Measurements from ENCODE around the gene KIAA0753.

The KIAA0753 gene

GRCh38 chr17:6568184-6568758 lies 72.2 kb downstream of the KIAA0753 start:
- no peak for DNase-seq

DNA sequence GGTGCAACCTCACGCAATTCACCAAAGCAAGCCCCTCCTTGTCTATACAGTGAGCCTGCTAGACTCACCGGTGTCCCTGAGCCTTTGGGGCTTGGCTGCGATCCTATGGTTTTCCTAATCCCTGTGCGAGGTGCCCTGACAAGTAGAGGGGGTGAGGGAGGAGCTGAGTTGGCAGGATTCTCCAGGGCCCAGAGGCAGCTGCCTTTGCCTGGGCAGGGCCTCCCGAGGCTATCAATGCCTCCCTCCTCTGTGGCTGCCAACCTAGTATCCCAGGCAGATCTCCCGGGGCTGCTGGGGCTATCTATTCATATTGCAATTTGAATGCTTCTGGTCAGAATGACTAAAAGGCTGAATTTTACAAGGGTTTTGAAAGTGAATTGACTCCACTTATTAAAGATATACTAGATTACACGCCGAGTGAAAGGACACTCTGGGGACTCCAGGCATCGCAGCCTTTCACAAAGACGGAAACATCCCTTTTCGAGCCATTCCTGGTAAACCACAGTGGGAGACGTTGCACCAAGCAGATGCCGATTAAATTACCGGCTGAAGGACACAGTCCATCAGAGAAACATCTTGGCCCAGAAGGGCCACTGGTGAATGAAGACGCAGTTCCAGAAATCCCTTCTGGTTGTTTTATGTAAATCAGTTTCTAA lies 72.9 kb downstream of the KIAA0753 start:
- DNase-seq = no peak

- DNase-seq = no peak
Observed at GRCh38 chr17:6561446-6561845, 79.1 kb downstream of the KIAA0753 start.

DNA sequence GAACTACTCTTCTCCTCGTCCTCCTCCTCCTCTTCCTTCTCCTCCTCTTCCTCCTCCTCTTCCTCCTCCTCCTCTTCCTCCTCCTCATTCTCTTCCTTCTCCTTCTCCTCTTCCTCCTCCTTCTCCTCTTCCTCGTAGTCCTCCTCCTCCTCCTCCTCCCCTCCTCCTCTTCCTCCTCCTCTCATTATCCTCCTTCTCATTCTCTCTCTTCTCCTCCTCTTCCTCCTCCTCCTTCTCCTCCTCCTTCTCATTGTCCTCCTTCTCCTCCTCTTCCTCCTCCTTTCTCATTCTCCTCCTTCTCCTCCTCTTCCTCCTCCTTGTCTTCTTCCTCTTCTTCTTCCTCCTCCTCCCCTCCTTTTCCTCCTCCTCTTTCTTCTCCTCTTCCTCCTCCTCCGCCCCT lies 80.0 kb downstream of the KIAA0753 start:
- DNase-seq = no peak

DNA sequence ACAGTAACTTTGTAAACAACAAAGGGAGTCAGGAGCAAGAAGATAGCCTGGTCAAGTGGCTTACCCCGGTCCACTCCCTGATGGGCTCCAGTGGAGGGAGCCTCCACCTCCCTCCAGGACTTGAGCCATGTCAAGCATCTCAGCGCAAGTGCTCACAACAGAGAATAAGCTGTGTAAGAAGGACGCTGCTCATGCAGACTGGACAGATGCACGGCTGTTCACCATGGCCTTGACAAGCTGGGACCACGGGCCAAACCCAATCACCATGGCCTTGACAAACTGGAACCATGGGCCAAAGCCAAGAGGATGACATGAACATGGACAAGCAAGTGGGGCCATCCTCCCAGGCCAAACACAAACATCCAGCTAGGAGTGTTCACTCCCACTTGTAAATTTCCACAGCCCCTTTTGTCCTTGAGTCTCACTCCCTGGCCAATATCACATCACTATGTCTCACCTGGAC lies 80.7 kb downstream of the KIAA0753 start:
- no peak for DNase-seq

DNA sequence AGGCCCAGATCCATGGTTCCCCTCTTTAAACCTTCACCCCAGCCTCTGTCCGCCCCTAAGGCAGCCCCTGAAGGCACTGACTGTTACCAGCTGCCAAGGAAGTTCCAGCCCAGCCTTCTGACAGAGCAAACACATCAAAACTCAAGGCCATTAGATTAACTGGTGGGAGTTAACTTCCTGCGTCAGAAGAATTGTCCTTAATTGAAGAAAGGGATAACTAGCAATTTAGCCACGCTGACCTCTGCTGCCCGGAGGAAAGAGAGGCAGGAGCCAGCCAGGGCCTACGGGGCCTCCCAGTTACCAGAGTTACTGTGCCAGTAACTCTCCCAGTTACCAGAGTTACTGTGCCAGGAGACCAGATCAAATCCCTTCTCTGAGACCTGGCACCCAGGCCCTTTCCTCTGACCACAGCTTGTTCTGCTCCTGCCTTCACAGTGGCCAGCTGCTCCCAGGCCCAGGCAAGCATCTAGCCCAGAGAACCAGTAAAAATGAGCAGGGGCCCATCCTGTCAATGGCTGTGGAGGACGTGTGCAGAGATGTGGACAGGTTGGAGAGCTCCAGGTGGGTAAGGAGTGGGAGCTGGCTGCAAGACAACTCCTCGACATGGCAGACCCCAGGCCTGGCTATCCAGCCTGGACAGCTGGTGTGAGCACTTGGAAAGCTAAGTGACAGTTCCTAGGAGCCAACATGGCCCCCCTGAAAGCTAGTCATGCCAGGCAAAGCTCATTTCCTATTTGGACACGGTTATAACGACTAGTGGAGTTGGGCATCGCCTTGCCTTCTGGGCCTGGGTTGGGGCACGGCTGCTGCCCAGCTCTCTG lies 81.4 kb downstream of the KIAA0753 start:
- no peak for DNase-seq

DNA sequence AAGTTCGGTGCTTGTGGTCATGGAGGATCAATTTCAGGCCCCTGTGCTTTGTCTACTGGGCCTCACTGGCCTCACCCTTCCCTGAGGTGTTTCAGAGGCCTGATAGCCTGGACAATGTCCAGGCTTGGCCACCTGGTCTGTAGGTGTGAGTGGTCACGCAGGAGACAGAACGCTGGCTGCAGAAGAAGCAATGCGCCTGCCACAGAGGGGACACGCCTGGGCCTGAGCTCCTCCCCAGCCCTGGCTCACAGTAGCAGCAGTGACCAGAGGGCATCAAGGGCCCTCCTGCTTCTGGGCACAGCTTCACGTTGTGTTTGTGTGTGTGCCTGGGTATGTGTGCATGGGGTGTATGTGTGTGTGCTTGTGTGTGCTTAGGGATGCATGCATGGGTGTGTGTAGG lies 82.2 kb downstream of the KIAA0753 start:
- no peak for DNase-seq

GRCh38 chr17:6557040-6557438 lies 83.5 kb downstream of the KIAA0753 start:
- DNase-seq = no peak

DNA sequence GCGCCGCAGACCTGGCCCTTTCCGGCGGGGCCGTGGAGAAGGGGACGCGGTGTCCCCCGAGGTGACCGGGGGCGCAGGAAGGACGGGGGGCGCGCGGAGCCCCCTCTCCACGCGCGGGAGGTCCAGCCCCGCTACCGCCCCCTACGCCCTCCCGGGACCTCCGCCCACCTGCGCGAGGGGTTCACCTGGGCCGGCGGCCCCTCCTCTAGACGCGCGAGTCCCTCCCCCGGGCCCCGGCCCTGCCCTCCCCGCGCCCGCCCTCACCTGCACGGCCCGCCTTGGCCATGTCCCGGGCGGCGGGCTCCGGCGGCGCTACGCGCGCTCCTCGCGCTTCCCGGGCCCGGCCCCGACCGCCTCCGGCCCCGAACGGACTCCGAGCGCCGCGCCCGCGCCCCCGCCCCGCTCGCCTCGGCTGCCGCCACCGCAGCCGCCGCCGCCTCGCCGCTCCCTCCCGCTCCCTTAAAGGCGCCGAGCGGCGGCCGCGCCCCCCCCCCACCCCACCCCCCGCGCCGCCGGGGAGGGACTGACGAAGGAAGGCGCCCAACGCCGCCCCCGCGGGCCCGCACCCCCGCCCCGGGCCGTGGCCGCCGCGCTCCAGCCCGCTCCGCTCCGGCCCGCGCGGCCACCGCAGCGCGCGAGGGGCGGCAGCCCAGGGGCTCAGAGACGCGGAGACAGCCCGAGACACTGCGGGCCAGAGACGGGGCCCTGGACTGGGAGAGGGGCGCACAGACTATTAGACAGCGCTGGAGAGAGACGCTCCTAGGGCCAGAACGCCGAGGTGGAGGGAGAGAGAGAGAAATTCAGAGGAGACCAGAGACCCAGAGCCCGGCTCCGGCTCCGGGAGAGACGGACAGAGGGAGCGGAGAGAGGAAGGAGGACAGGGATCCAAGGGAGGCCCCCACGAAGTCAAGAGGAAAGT lies 84.1 kb downstream of the KIAA0753 start, which contains the start of gene PITPNM3:
TSS of gene PITPNM3 (minus strand) at position 435 of the 919 bp plus-strand sequence. CDS start at position 286, 149 bp downstream.
- no peak for DNase-seq

DNA sequence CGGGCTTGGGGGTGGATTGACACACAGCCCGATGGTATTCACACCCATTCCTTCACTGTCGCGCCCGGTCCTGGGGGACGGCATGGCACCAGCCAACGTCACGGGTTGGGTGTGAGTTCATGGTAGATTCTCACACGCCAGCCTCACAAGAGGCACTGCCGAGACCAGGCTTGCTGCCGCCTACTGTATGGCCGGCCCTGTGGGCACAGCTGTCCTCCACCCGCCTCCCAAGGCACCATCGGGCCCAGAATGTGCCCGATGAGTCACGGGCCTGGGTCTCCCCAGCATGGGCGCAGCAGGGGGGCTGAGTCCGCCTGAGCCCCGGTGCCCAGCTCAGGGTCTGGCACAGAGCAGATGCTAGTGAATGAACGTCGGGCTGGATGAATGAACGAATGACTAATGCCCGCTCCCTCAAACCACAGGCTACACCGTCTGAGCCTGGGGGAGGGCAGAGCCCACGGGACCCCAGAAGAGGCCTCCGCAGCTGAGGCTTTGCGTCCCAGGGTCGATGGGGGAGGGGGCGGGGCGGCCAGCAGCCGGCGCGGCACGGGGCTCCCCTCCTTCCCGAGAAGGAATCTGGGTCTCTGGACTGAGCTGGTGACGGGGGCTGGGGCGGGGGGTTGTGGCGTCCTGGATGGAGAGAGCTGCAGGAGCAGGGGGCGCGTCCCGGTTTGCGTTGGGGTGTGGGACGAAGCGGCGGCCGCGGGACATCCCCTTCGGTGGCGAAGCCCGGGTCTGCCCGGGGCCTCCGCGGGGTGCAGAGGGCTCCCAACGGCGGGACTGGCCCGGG lies 85.0 kb downstream of the KIAA0753 start:
- no peak for DNase-seq

GRCh38 chr17:6554871-6555330 lies 85.6 kb downstream of the KIAA0753 start:
- DNase-seq = no peak

DNA sequence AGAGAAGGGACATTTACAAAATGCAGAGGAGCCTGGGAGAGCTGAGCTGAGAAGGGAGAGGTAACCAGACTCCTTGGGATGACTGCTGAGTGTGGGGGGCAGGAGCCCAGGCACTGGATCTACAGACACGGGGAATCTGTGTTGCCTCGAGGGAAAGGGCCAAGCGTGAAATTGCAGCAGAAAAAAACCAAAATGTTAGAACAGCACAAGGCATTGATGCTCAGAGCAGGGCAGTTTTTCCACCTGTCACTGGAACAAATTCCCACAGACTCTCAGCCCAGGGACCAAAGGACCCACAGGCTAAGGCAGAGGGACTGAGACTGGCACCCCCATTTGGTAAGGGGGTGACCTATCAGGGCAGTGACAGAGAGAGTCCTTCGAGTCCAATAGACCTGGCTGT lies 86.2 kb downstream of the KIAA0753 start:
- no peak for DNase-seq

DNA sequence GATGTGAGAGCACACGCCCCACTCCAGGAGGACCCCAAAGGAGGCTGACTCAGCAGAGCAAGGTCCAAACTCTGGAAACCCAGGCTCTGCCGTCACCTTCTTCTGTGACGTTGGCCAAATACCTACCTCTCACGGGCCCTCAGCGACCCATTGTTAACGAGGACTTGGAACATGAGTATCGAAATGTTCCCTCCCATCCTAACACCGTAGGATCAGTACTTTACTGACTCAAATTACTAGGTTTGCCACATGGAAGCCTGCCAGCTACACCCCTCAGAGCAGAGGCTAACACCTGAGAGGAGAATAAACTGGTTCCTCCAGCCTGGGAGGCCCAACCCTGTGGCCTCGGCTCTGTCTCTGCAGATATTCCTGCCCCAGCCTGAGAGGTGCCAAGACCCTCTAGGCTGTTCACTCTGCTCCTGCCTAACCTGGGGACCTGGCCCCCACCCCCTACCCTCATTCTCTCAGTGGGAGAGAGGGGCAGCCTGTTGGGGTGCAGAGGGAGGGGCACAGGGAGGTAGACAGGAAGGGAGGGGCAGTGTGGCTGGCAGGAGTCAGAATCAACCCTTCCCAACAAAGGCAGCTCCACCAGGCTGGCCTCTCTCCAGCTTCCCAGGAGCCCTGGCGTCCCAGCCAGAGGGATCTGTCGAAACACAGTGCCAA lies 88.5 kb downstream of the KIAA0753 start:
- DNase-seq = no peak

DNA sequence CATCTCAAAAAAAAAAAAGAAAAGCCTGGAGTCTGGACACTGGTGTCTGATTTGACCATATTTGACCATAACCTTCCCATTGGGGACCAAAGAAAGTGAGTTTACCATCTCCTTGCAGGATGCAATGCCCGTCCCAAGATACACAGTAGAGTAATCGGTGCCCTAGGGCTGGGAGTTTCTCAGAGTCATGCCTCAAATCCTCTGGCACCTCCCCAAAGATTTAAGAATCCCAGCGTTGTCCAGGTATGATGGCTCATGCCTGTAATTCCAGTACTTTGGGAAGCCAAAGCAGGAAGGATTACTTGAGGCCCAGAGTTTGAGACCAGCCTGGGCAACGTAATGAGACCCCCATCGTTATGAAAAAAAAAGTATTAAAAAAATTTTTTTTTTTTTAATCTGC lies 89.2 kb downstream of the KIAA0753 start:
- no peak for DNase-seq

GRCh38 chr17:6549384-6550036 lies 91.0 kb downstream of the KIAA0753 start:
- no peak for DNase-seq

GRCh38 chr17:6548578-6549330 lies 91.8 kb downstream of the KIAA0753 start:
- no peak for DNase-seq

DNA sequence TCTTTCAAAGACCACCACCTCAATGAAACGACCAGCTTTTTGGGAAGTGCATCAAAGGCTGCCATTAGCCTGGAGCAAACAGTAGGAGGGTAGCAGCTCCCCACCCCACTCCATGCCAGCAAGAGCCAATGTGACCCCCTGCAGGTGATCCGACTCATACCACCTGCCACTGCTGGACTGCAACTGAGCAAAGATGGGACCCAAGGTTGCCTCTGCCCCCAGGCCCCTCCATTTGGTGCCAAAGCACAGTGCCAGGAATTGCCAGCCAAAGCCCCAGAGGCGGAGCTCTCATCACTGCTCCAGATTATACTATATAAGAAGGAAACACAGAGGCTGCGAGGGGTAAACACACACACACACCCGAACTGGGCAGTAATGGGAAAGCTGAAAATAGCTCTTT lies 92.5 kb downstream of the KIAA0753 start:
- DNase-seq = no peak

DNA sequence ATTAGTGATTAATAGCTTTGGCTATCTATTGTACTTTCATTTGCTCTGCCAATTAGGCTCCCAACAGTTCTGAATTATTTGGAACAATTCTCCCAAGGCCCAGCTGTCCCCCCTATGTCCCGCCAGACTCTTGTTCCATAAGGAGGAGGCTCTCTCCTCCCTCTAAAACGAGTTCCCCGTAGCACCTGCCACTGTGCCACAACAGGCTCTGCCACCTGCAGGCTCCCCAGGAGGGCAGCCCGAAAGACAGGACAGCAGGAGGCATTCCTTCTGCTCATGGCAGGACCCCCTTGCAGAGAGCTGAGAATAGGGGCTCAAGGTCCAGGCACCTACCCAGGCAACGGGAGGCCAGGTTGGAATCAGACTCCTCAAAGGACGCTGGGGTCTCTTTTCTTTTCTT lies 93.2 kb downstream of the KIAA0753 start:
- no peak for DNase-seq

DNA sequence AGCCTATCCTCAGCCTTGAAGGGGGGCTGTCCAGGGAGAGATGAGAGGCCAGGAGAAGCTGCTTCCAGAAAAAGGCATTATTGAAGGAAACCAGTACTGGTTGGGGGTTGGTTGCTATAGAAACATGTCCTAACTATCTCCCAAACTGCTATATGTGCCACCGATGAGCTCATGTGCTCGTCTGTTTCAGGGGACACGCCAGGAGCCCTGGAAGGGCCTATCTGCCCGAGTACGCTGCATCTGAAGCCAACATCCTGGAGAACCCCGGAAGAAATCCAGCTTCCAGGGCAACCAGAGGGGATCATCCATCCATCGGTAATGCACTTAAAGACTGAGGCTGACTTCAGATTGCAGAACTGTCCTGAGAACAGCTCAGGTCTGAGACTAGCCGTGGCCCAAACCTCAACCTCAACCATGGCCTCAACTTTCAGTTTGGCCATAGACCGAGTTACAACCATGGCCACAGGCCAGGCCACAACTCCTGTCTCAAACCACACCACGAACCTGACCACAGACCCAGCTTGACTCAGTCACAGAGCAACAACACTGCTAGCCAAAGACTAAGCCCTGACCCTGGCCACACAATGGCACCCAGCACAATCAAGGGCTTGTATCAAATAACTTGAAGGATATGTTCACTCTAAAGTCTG lies 94.3 kb downstream of the KIAA0753 start:
- DNase-seq = no peak
